ENCODE results near the gene OBP2A. TPM values are rescaled to one million over a fixed set of nuclear protein-coding genes. Genes with fewer than 3 reads are reported as not detected.

The OBP2A gene
- total and polyA plus RNA-seq, 2 of the 8 experiments (the other 6 are each of a cell fraction or from before 2014, with no cell fraction given), result not detected

DNA sequence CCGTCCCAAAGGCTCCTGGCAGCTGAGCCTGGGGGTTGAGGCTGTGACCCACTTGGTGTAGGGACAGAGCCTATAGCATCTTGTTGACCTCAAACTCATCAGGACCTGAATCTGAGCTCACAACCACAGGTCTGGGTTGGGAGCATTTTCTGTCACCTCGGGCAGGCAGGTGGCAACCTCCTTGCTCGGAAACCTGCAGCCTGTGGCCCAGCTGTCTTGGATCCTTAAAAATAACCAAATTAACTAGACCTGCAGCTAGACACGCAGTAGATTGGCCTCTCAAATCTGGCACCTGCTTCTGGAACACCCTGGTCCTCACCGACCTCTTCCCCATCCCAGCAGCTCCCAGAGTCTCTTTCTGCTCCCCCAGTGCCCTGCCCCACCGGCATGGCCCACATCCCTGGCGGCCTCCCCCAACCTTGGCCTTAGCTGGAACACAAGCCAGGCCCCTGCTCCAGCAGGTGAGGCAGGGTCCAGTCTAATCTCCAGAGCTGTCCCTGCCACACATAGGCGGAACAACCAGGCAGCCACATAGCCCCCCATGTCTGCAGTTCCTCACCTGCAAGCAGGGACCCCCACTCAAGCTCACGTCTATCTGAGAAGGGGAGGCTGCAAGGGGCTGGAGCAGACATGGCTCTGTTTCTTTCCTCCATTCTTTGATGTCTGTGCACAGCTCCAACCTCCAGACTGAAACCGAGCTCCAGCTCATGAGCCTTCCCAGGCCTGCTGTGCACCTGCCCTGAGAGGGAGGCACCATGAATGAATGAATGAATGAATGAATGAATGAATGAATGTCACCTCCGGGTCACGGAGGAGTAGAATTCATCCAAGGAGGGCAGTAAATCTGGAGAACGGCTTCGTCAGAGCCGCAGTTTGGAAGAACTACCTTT, 43.9 kb downstream of the OBP2A start (continued):
- TF ChIP-seq HDAC6 (IDR thresholded peaks at IDR 0.05; ENCODE audit: low read depth, low read length), result no peak
- no peak for TF ChIP-seq YY1 (IDR thresholded peaks at IDR 0.05; ENCODE audit: low read depth, low read length)
- TF ChIP-seq POLR2A (IDR thresholded peaks at IDR 0.05; ENCODE audit: control extremely low read depth in 1 of 2, low read depth in 2 of 2, low read length in 2 of 2), result no peak
- TF ChIP-seq SIN3A (conservative IDR thresholded peaks at IDR 0.05 in 1 of 2, IDR thresholded peaks at IDR 0.05 in 1 of 2; ENCODE audit: low read depth in 1 of 2, low read length in 2 of 2), result no peak
- no peak for TF ChIP-seq TEAD4 (IDR thresholded peaks at IDR 0.05; ENCODE audit: low read depth, low read length)
- no peak for TF ChIP-seq BACH1 (IDR thresholded peaks at IDR 0.05; ENCODE audit: low read length)
- no peak for TF ChIP-seq MAFK (IDR thresholded peaks at IDR 0.05; ENCODE audit: low read depth, low read length)

Measured in H1 (cell line).